D721Med (cell line): ENCODE results near the gene APOC3.

Experiments
- DNase-seq: peaks from one replicate; pipeline ENCODE4 v3.0.0; 2011; ENCODE audit warnings: low spot score; ENCODE audit not compliant: insufficient read length
- FAIRE-seq: peaks from 2 replicates; lab custom pipeline; 2011; peaks lifted over from hg19 to GRCh38; lab: Jason Lieb, UNC
- TF ChIP-seq, protein P1 (sequence below): IDR thresholded peaks from 2 replicates; pipeline ENCODE4 v1.5.1; 2012; ENCODE audit warnings: mild to moderate bottlenecking, control low read depth; ENCODE audit not compliant: insufficient read depth; ENCODE audit errors: missing control alignments

APOC3 gene

DNA sequence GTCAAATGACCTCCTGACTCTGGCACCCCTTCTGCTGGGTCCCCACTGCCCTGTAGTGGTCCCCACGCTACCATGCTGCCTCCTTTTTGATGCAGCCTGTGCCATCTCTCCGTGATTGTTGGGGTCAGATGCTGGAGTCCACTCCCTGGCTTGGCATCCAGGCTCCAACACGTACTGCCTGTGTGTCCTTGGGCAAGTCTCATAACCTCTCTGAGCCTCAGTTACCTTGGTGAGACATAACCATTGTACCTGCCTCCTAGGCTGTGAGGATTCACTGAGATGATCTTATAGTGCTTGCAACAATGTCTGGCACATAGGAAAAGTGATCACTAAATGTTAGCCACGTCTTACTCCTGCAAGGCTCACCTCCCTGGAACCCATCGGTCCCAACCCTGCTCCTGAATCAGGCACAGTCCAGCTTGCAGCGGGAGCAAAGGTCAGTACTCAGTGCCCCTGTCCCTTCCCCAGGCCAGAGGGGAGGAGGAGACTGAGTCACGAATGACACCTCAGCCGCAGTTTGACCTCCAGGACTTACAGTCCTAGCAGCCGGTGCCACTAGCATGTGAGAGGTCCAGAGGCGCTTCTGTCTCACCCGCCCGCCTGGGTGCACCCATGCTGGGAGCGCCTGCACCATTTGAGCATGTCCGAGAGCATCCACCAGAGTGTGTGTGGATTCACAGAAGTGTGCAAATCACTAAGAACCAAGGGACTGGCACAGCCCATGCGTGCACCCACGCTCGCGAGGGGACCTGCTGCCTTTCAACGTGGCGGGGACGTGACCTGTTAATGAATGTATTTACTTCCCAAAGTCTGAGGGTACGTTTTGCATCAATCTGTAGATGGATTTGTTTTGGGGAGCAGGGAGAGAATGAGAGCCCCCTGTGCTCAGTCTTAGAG is 3.6 kb upstream of the APOC3 start:
- TF ChIP-seq, protein P1, sequence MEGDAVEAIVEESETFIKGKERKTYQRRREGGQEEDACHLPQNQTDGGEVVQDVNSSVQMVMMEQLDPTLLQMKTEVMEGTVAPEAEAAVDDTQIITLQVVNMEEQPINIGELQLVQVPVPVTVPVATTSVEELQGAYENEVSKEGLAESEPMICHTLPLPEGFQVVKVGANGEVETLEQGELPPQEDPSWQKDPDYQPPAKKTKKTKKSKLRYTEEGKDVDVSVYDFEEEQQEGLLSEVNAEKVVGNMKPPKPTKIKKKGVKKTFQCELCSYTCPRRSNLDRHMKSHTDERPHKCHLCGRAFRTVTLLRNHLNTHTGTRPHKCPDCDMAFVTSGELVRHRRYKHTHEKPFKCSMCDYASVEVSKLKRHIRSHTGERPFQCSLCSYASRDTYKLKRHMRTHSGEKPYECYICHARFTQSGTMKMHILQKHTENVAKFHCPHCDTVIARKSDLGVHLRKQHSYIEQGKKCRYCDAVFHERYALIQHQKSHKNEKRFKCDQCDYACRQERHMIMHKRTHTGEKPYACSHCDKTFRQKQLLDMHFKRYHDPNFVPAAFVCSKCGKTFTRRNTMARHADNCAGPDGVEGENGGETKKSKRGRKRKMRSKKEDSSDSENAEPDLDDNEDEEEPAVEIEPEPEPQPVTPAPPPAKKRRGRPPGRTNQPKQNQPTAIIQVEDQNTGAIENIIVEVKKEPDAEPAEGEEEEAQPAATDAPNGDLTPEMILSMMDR: no peak
- FAIRE-seq: no peak
- DNase-seq: no peak

DNA sequence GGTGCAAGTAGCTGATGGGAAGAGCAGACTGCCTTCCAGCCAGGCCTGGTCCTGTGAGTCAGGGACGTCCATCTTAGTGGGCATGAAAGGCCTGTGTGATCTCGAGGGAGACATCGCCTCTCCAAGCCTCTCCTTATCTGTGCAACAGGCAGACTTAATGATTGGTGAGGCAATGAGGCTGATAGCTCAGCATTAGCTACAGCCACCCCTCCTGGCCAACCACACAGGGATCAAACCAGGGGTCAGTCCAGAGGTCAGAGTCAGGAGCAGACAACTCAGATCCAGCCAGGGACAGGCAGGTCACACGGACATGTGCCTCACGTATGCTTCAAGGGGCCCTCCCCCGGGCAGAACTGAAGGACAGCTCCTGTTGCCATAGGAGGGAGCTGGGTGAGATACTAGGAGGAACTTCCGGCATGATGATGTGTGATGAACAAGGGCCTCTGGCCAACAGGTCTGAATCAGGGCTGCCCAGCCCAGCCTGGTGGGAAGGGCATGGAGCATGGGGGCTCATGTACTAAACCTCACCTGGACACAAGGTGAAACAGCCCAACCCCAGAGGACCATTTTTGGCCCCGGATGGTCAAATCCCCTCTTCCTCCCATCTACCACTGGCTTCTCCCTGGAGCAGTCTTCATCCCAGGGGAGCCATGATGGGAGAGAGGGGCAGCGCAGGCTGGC is 2.8 kb upstream of the APOC3 start:
- DNase-seq (no peak), FAIRE-seq (no peak)

DNA sequence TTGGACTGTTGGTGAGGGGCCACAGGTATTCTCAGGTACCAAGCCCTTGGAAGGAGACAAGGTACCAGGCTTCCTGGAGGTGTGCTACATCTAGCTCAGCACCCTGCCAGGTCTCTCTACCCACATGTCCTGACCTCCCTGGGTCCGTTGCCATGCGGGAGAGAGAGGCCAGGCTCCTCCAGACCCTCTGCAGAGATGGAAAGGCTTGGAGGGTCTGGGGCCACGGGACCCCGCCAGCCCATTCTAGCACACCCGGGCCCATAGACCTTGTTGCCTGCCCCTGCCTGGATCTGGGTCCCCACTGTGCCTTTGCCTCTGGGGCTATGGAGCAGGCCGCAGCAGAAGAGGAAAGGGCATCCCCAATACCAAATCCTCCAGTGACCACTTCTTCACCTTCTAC is 2.2 kb upstream of the APOC3 start:
- FAIRE-seq (no peak), DNase-seq (no peak)
- TF ChIP-seq, protein P1: no peak

More for the DNA sequence above, 2.8 kb upstream of the APOC3 start:
- TF ChIP-seq, protein P1: no peak

DNA sequence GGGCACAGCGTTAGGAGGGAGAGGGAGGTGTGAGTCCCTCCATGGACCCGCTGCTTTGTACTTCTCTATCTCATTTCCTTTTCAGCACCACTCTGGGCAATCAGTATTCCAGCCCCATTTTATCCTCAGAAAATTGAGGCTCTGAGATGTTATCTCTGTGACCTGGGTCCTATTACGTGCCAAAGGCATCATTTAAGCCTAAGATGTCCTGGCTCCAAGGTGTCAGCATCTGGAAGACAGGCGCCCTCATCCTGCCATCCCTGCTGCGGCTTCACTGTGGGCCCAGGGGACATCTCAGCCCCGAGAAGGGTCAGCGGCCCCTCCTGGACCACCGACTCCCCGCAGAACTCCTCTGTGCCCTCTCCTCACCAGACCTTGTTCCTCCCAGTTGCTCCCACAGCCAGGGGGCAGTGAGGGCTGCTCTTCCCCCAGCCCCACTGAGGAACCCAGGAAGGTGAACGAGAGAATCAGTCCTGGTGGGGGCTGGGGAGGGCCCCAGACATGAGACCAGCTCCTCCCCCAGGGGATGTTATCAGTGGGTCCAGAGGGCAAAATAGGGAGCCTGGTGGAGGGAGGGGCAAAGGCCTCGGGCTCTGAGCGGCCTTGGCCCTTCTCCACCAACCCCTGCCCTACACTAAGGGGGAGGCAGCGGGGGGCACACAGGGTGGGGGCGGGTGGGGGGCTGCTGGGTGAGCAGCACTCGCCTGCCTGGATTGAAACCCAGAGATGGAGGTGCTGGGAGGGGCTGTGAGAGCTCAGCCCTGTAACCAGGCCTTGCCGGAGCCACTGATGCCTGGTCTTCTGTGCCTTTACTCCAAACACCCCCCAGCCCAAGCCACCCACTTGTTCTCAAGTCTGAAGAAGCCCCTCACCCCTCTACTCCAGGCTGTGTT is 829 bp upstream of the APOC3 start:
- DNase-seq (no peak), FAIRE-seq (no peak)
- TF ChIP-seq, protein P1: no peak

DNA sequence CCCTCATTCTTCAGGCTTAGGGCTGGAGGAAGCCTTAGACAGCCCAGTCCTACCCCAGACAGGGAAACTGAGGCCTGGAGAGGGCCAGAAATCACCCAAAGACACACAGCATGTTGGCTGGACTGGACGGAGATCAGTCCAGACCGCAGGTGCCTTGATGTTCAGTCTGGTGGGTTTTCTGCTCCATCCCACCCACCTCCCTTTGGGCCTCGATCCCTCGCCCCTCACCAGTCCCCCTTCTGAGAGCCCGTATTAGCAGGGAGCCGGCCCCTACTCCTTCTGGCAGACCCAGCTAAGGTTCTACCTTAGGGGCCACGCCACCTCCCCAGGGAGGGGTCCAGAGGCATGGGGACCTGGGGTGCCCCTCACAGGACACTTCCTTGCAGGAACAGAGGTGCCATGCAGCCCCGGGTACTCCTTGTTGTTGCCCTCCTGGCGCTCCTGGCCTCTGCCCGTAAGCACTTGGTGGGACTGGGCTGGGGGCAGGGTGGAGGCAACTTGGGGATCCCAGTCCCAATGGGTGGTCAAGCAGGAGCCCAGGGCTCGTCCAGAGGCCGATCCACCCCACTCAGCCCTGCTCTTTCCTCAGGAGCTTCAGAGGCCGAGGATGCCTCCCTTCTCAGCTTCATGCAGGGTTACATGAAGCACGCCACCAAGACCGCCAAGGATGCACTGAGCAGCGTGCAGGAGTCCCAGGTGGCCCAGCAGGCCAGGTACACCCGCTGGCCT is 641 bp downstream of the APOC3 start:
- DNase-seq (no peak), FAIRE-seq (no peak)
- TF ChIP-seq, protein P1: no peak

DNA sequence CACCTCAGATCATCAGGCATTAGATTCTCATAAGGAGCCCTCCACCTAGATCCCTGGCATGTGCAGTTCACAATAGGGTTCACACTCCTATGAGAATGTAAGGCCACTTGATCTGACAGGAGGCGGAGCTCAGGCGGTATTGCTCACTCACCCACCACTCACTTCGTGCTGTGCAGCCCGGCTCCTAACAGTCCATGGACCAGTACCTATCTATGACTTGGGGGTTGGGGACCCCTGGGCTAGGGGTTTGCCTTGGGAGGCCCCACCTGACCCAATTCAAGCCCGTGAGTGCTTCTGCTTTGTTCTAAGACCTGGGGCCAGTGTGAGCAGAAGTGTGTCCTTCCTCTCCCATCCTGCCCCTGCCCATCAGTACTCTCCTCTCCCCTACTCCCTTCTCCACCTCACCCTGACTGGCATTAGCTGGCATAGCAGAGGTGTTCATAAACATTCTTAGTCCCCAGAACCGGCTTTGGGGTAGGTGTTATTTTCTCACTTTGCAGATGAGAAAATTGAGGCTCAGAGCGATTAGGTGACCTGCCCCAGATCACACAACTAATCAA is 2.2 kb downstream of the APOC3 start:
- TF ChIP-seq, protein P1: no peak
- FAIRE-seq: no peak

More for the DNA sequence above, 2.2 kb downstream of the APOC3 start:
- no peak for DNase-seq
